Measurements from ENCODE around the gene ACTL7B.

DNA sequence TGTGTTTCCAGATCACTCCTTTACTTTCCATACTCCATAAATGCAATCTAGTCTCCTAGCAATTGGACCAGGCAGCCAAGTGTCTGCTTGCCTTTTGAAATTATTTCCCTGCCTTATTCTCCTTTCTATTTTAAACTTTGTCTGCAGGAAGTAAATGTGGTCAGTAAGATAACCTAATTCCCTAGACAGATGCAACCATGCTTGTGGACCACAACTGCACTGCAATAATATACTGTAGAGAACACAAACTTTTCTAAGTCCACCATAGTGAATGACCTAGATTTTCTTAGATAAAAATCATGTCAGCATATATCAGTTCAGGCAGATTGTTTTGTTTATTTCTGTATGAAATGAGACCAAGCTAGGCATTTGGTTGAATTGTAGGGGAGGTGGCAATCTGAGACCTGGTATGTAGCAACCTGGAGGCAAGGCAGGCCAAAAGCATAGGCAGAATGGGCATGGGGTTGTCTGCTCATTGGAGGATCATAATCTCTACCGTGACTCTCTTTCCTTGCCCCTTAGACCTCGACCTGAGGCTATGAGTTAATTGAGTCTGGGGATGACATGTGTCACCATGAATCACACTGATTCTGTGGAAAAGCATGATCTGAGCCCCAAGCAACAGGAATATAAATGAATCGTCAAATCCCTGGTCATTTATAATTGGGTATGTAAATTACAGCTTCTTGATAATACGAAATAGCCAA lies 20.7 kb downstream of the ACTL7B start:
- TF ChIP-seq POLR2A (IDR thresholded peaks at IDR 0.05) (no peak), POLR2AphosphoS5 (IDR thresholded peaks at IDR 0.05; ENCODE audit: insufficient read depth in 1 of 2, low read depth in 1 of 2) (no peak)
- TF ChIP-seq, protein P1, sequence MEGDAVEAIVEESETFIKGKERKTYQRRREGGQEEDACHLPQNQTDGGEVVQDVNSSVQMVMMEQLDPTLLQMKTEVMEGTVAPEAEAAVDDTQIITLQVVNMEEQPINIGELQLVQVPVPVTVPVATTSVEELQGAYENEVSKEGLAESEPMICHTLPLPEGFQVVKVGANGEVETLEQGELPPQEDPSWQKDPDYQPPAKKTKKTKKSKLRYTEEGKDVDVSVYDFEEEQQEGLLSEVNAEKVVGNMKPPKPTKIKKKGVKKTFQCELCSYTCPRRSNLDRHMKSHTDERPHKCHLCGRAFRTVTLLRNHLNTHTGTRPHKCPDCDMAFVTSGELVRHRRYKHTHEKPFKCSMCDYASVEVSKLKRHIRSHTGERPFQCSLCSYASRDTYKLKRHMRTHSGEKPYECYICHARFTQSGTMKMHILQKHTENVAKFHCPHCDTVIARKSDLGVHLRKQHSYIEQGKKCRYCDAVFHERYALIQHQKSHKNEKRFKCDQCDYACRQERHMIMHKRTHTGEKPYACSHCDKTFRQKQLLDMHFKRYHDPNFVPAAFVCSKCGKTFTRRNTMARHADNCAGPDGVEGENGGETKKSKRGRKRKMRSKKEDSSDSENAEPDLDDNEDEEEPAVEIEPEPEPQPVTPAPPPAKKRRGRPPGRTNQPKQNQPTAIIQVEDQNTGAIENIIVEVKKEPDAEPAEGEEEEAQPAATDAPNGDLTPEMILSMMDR (IDR thresholded peaks at IDR 0.05) = no peak
